Activated T-cell treated with anti-CD3 and anti-CD28 coated beads for 48 hours (primary cell): Measurements from ENCODE around the gene ESR2.
"Not testable (repeated sequence)": the region's sequence is repeated elsewhere in the genome, so short reads cannot be mapped to it uniquely, and the experiment has no call there.

Experiments
- DNase-seq: peaks from one replicate; pipeline ENCODE4 v3.0.0-alpha.2; 2020; ENCODE audit warnings: low read depth

ESR2 gene

GRCh38 chr14:64196814-64197411 lies 97.3 kb downstream of the ESR2 start:
- DNase-seq: no peak

- no peak for DNase-seq
Measured at GRCh38 chr14:64196056-64196455, 98.1 kb downstream of the ESR2 start.

- DNase-seq: no peak
Measured at GRCh38 chr14:64195199-64195598, 99.0 kb downstream of the ESR2 start.

GRCh38 chr14:64194404-64194803 lies 99.8 kb downstream of the ESR2 start:
- no peak for DNase-seq

- no peak for DNase-seq
Measured at GRCh38 chr14:64193821-64194220, 100.3 kb downstream of the ESR2 start.

GRCh38 chr14:64191756-64192155 lies 102.4 kb downstream of the ESR2 start:
- DNase-seq: no peak

GRCh38 chr14:64190974-64191502 lies 103.1 kb downstream of the ESR2 start:
- DNase-seq: no peak

- DNase-seq: no peak
Measured at GRCh38 chr14:64187331-64187730, 106.8 kb downstream of the ESR2 start.

GRCh38 chr14:64186231-64187129 lies 107.7 kb downstream of the ESR2 start:
- no peak for DNase-seq

- DNase-seq: no peak
Measured at GRCh38 chr14:64185184-64185583, 109.0 kb downstream of the ESR2 start.

GRCh38 chr14:64184103-64184729 lies 110.0 kb downstream of the ESR2 start:
- no peak for DNase-seq

GRCh38 chr14:64182908-64183307 lies 111.3 kb downstream of the ESR2 start:
- DNase-seq: not testable (repeated sequence)

- no peak for DNase-seq
Measured at GRCh38 chr14:64178814-64179213, 115.4 kb downstream of the ESR2 start.

- DNase-seq: no peak
Measured at GRCh38 chr14:64176330-64176729, 117.8 kb downstream of the ESR2 start.

GRCh38 chr14:64174922-64175782 lies 119.0 kb downstream of the ESR2 start:
- no peak for DNase-seq

- no peak for DNase-seq
Measured at GRCh38 chr14:64170181-64170580, 124.0 kb downstream of the ESR2 start.

GRCh38 chr14:64159588-64159987 lies 134.6 kb downstream of the ESR2 start:
- DNase-seq: no peak

- no peak for DNase-seq
Measured at GRCh38 chr14:64158608-64159007, 135.6 kb downstream of the ESR2 start.

GRCh38 chr14:64149921-64150320 lies 144.2 kb downstream of the ESR2 start:
- no peak for DNase-seq

- DNase-seq: no peak
Measured at GRCh38 chr14:64147126-64147790, 146.9 kb downstream of the ESR2 start.

- DNase-seq: no peak
Measured at GRCh38 chr14:64137657-64138290, 156.4 kb downstream of the ESR2 start.
